ENCODE data around the gene CTBP2.

The CTBP2 gene

DNA sequence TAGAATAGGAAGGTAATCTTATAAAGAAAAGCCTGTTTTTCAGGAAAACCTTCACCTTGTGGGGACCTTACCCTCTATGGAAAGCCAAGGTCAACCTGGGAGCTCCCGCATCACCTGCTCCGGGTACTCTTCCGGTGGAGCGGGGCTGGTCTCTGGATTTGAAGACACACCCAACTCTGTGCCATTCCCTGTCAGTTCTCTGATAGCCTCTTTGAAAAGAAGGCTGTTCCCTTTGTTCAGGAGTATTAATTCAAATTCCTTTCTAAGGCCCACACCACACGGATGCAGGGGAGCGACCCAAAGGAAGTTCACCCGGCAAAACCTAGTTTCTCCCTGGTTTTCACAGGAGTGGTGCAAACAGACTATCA is 10.7 kb downstream of the CTBP2 start:
- TF ChIP-seq CTCF (IDR thresholded peaks at IDR 0.05; ENCODE audit: low read depth, low read length, poor library complexity, severe bottlenecking) (no peak), EZH2phosphoT487 (IDR thresholded peaks at IDR 0.05; ENCODE audit: borderline replicate concordance, low read length) (no peak)
- Histone ChIP-seq H3K27ac (ENCODE audit: low read depth, low read length) (no peak overlapping the region), H3K9me2 (replicated peaks; ENCODE audit: control insufficient read depth, low read length) (no peaks in the 10 kb centered on the region), H3K4me2 (ENCODE audit: low read length) (peak overlapping the region; percentile 9; the same call in 1 of the 2 replicates), H3K36me3 (ENCODE audit: control insufficient read depth, low read length) (no peaks in the 10 kb centered on the region; the same call in 1 of the 2 replicates), H3K9me3 (ENCODE audit: control insufficient read depth, insufficient read depth, low read length) (no peaks in the 10 kb centered on the region), H4K20me1 (ENCODE audit: control insufficient read depth, insufficient read depth, low read depth, low read length) (peaks cover 9% of the 10 kb centered on the region; the same call in 1 of the 2 replicates), H3K4me3 (ENCODE audit: low read length) (no peak overlapping the region), H3F3A (ENCODE audit: control insufficient read depth, insufficient read depth) (no peaks in the 10 kb centered on the region), H3K79me2 (ENCODE audit: control insufficient read depth, low read length) (peaks cover 76% of the 10 kb centered on the region), H3K4me1 (ENCODE audit: control insufficient read depth, low read length) (peaks cover 31% of the 10 kb centered on the region), H3K27me3 (ENCODE audit: control insufficient read depth, low read length) (0 out of 2 replicates have a peak, but pooled peaks cover 2% of the 10 kb centered on the region)

DNA sequence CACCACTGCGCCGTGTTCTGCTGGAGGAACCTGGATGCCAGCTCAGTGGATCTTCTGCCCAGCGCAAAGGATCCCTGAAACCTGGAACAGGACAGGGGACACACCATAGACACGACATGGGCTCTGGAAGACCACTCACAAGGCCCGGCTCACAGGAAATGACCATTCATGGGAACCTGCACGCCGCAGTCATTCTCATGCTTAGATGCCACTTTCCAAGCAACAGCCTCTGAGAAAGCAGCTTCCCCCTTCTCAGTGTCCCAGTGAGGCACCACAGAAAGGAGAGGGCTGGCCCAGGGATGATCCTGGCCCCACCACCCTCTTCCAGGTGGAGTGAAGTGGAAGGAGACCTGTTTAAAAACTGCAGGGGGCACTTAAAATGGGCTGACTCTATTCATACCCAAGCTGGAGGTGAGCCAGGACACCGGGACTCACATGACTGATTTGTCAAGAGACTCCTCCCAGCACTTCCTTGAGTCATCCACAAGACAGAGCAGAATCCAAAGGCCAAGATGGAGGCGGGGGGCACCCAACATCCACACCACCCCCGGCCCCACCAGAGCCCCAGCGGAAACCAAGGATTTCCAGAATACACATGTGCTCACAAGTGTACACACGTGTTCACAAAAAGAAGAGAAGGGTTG is 11.2 kb downstream of the CTBP2 start:
- Histone ChIP-seq H4K20me1 (ENCODE audit: control insufficient read depth, insufficient read depth, low read depth, low read length) (peaks cover 9% of the 10 kb centered on the region; the same call in 1 of the 2 replicates), H3K9me2 (replicated peaks; ENCODE audit: control insufficient read depth, low read length) (no peaks in the 10 kb centered on the region), H3K9me3 (ENCODE audit: control insufficient read depth, insufficient read depth, low read length) (no peaks in the 10 kb centered on the region), H3K4me2 (ENCODE audit: low read length) (peak overlapping the region; percentile 9; the same call in 1 of the 2 replicates), H3K4me1 (ENCODE audit: control insufficient read depth, low read length) (peaks cover 28% of the 10 kb centered on the region), H3K36me3 (ENCODE audit: control insufficient read depth, low read length) (no peaks in the 10 kb centered on the region; the same call in 1 of the 2 replicates), H3K79me2 (ENCODE audit: control insufficient read depth, low read length) (peaks cover 76% of the 10 kb centered on the region), H3K27me3 (ENCODE audit: control insufficient read depth, low read length) (no peaks in the 10 kb centered on the region), H3F3A (ENCODE audit: control insufficient read depth, insufficient read depth) (no peaks in the 10 kb centered on the region), H3K27ac (ENCODE audit: low read depth, low read length) (no peak overlapping the region), H3K4me3 (ENCODE audit: low read length) (no peak overlapping the region)
- no peak for TF ChIP-seq CTCF (IDR thresholded peaks at IDR 0.05; ENCODE audit: low read depth, low read length, poor library complexity, severe bottlenecking)
- no peak for TF ChIP-seq EZH2phosphoT487 (IDR thresholded peaks at IDR 0.05; ENCODE audit: borderline replicate concordance, low read length)

GRCh38 chr10:125148528-125148927 is 11.8 kb downstream of the CTBP2 start:
- TF ChIP-seq CTCF (IDR thresholded peaks at IDR 0.05; ENCODE audit: low read depth, low read length, poor library complexity, severe bottlenecking) (no peak), EZH2phosphoT487 (IDR thresholded peaks at IDR 0.05; ENCODE audit: borderline replicate concordance, low read length) (no peak)
- no peak overlapping the region for H3K27ac ChIP-seq (ENCODE audit: low read depth, low read length)
- no peaks in the 10 kb centered on the region for H3K9me3 ChIP-seq (ENCODE audit: control insufficient read depth, insufficient read depth, low read length)
- H3F3A ChIP-seq (ENCODE audit: control insufficient read depth, insufficient read depth): no peaks in the 10 kb centered on the region
- H3K36me3 ChIP-seq (ENCODE audit: control insufficient read depth, low read length): no peaks in the 10 kb centered on the region; the same call in 1 of the 2 replicates
- H3K79me2 ChIP-seq (ENCODE audit: control insufficient read depth, low read length): peaks cover 76% of the 10 kb centered on the region
- no peak overlapping the region for H3K4me2 ChIP-seq (ENCODE audit: low read length)
- peaks cover 28% of the 10 kb centered on the region for H3K4me1 ChIP-seq (ENCODE audit: control insufficient read depth, low read length)
- H3K9me2 ChIP-seq (replicated peaks; ENCODE audit: control insufficient read depth, low read length): no peaks in the 10 kb centered on the region
- H3K27me3 ChIP-seq (ENCODE audit: control insufficient read depth, low read length): no peaks in the 10 kb centered on the region
- H4K20me1 ChIP-seq (ENCODE audit: control insufficient read depth, insufficient read depth, low read depth, low read length): peaks cover 9% of the 10 kb centered on the region
- no peak overlapping the region for H3K4me3 ChIP-seq (ENCODE audit: low read length)
